CD4-positive, alpha-beta memory T cell (primary cell): Measurements from ENCODE around the gene OBSCN. TPM values are rescaled to one million over a fixed set of nuclear protein-coding genes. Genes with fewer than 3 reads are reported as not detected.

Source experiments
- CTCF ChIA-PET: fragments of 350-600 bp; sonication (Branson Sonifier 250); formaldehyde crosslinking; loops from one replicate; lab custom pipeline; 2021; ENCODE audit warnings: inconsistent platforms; ENCODE audit not compliant: partially characterized antibody; lab: Charles Lee
- POLR2A ChIA-PET: fragments of 350-600 bp; sonication (Branson Sonifier 250); formaldehyde crosslinking; loops from one replicate; lab custom pipeline; 2021; ENCODE audit not compliant: partially characterized antibody; lab: Charles Lee
- DNase-seq, 5 donors: peaks; one replicate each; pipeline versions ENCODE4 v3.0.0 to v3.0.0-alpha.2; 2020 to 2022; ENCODE audit warnings: mixed read lengths in 1 of 5
- H3K27ac ChIP-seq: one replicate; pipeline ENCODE4 v1.7.0; 2013; ENCODE audit warnings: low read depth, low read length
- H3K27me3 ChIP-seq: 2 replicates; pipeline ENCODE4 v1.7.0; 2013; ENCODE audit warnings: mild to moderate bottlenecking, low read length, moderate library complexity; ENCODE audit not compliant: insufficient read depth
- H3K36me3 ChIP-seq: 2 replicates; pipeline ENCODE4 v1.7.0; 2013; ENCODE audit warnings: mild to moderate bottlenecking, low read length, moderate library complexity; ENCODE audit not compliant: insufficient read depth
- H3K4me1 ChIP-seq: 2 replicates; pipeline ENCODE4 v1.7.0; 2013; ENCODE audit warnings: mild to moderate bottlenecking, low read length, moderate library complexity; ENCODE audit not compliant: insufficient read depth
- H3K4me3 ChIP-seq, 2 donors: one replicate each; pipeline ENCODE4 v1.7.0; 2013; ENCODE audit warnings: low read length in 2 of 2, mild to moderate bottlenecking in 1 of 2
- H3K9me3 ChIP-seq, 2 donors: one replicate each; pipeline ENCODE4 v1.7.0; 2013; ENCODE audit warnings: low read length in 2 of 2, control low read depth in 1 of 2; ENCODE audit not compliant: control insufficient read depth in 1 of 2
- H3K27ac Mint-ChIP-seq, 7 donors: one replicate each; pipeline ENCODE4 v1.8.0; 2020 to 2021; ENCODE audit warnings: mixed read lengths in 7 of 7, mild to moderate bottlenecking in 6 of 7, inconsistent platforms in 3 of 7, moderate library complexity in 3 of 7
- H3K27me3 Mint-ChIP-seq, 2 donors: one replicate each; pipeline ENCODE4 v1.8.0; 2020 to 2021; ENCODE audit warnings: mixed read lengths in 2 of 2
- H3K36me3 Mint-ChIP-seq, 2 donors: one replicate each; pipeline ENCODE4 v1.8.0; 2020 to 2021; ENCODE audit warnings: mixed read lengths in 2 of 2, inconsistent platforms in 1 of 2, mild to moderate bottlenecking in 1 of 2
- H3K4me1 Mint-ChIP-seq, 4 donors: one replicate each; pipeline ENCODE4 v1.8.0; 2020 to 2021; ENCODE audit warnings: mixed read lengths in 4 of 4, mild to moderate bottlenecking in 1 of 4
- H3K4me3 Mint-ChIP-seq, 8 donors: one replicate each; pipeline ENCODE4 v1.8.0; 2020 to 2021; ENCODE audit warnings: mixed read lengths in 8 of 8, mild to moderate bottlenecking in 7 of 8, moderate library complexity in 6 of 8, inconsistent platforms in 3 of 8
- H3K9me3 Mint-ChIP-seq, 8 donors: one replicate each; pipeline ENCODE4 v1.8.0; 2020 to 2021; ENCODE audit warnings: mixed read lengths in 8 of 8, mild to moderate bottlenecking in 5 of 8, inconsistent platforms in 3 of 8, moderate library complexity in 1 of 8
- intact Hi-C: fragments of 100-400 bp; cut with micrococcal nuclease; formaldehyde crosslinking; loops from one replicate; pipeline ENCODE4 v1.15.1; 2023
- polyA plus RNA-seq, 2 donors: library from polyadenylated mRNA; unstranded; fragments of 300-500 nt; fragmentation: Illumina TruSeq; gene quantifications; one replicate each; pipeline ENCODE4 v1.2.3, GENCODE V29; 2021
- total RNA-seq, 2 experiments: library from RNA; stranded (reverse); gene quantifications; one replicate each; pipeline ENCODE4 v1.2.3, GENCODE V29; 2021

OBSCN gene
- total and polyA plus RNA-seq, 4 experiments from 2014 or later: 0.19 to 91.4 (median 39.8) TPM

DNA sequence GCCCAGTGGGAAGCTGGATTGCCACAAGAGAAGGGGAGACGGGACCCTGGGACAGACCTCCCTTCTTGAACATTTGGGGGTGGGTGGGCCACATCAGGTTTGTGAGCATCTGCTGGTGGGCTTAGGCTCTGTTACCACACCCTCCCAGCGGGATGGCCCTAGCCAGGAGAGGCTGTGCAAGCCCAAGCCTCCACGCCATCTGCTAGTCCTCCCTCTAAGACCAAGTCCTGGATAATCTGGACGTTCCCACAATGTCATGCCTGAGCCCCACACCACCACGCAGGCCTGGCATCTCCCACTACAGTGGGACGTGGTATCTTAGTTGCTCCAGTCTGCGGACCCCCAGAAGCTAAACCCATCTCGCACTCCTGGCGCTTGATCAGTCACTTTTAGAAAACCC lies 46.0 kb upstream of the OBSCN start:
- DNase-seq: no peak
- H3K27ac ChIP-seq: no peak overlapping the region
- Mint-ChIP-seq H3K9me3 (no peaks in the 10 kb centered on the region), H3K4me1 (peaks cover 11 to 47% (median 26%) of the 10 kb centered on the region in 4 donors), H3K27ac (peak overlapping the region in 5 of 7 donors; percentile 47 to 79 (median 68)), H3K4me3 (peak overlapping the region in 1 of 8 donors; percentile 25), H3K36me3 (peaks cover 0 to 2% of the 10 kb centered on the region in 2 donors), H3K27me3 (no peaks in the 10 kb centered on the region)
- H3K36me3 ChIP-seq: no peaks in the 10 kb centered on the region
- CTCF ChIA-PET: interaction anchor here (0.6 to 1.3 kb wide), 3 partner anchors 9 to 298 kb away, joined by 3 read pairs; no protein-coding TSS in a partner anchor
- H3K27me3 ChIP-seq: no peaks in the 10 kb centered on the region
- POLR2A ChIA-PET: interaction anchor here (1.3 to 2.2 kb wide), 3 partner anchors 19 to 21 kb away, joined by 3 to 9 read pairs (median 4); partner anchors contain the start of gene GUK1
- no peak overlapping the region for H3K4me3 ChIP-seq
- intact Hi-C loops: loop anchor here (10.0 kb wide), 1 partner anchor 397 kb away; no protein-coding TSS in a partner anchor
- H3K9me3 ChIP-seq: no peaks in the 10 kb centered on the region
- peaks cover 31% of the 10 kb centered on the region for H3K4me1 ChIP-seq

DNA sequence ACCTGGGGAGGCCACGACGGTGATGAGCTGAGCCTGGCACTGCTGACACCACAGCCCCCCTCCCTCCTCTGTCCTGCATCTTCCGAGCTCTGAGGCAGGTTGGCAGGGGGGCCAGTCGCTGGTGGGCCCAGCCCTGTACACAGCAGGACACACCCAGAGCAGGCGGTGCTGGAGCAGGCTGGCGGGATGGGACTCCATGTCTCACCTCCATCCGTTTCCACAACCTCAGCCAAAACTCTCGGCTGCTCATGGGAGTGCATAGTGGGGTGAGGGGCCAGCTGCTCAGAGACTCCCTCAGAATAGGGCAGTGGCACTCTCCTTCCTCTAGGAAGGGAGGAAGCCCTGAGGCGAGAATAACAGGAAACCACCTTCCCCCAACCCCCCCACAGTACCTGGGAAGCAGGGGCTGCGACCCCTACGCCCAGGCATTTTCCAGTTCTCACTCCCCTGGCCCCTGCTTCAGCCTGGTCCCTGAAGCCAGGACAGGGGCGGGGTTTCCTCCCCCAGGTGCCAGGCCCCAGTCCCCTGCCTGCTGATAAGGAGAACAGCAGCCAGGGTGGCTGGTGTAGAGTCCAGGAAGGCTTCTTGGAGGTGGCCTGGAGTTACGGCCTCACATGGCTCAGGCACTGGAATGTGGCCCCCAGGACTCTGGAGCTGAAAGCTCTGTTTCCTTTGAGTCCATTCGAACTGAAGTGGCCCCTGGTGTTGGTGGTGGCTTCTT lies 45.4 kb upstream of the OBSCN start:
- Mint-ChIP-seq H3K27me3 (no peaks in the 10 kb centered on the region), H3K36me3 (peaks cover 0 to 2% of the 10 kb centered on the region in 2 donors), H3K9me3 (no peaks in the 10 kb centered on the region), H3K27ac (peak overlapping the region in 5 of 7 donors; percentile 15 to 70 (median 66)), H3K4me1 (peaks cover 12 to 50% (median 28%) of the 10 kb centered on the region in 4 donors), H3K4me3 (no peak overlapping the region)
- Histone ChIP-seq H3K9me3 (no peaks in the 10 kb centered on the region), H3K4me3 (no peak overlapping the region), H3K4me1 (peaks cover 37% of the 10 kb centered on the region), H3K27me3 (no peaks in the 10 kb centered on the region), H3K36me3 (no peaks in the 10 kb centered on the region), H3K27ac (no peak overlapping the region)
- intact Hi-C loops: loop anchor here (10.0 kb wide), 1 partner anchor 398 kb away; no protein-coding TSS in a partner anchor
- CTCF ChIA-PET: interaction anchor here (0.6 to 1.3 kb wide), 3 partner anchors 9 to 297 kb away, joined by 3 read pairs; no protein-coding TSS in a partner anchor
- POLR2A ChIA-PET: interaction anchor here (1.3 to 2.2 kb wide), 3 partner anchors 19 to 22 kb away, joined by 3 to 9 read pairs (median 4); partner anchors contain the start of gene GUK1
- DNase-seq: peak in 1 of 5 donors; percentile 49

GRCh38 chr1:228163007-228163753 lies 44.7 kb upstream of the OBSCN start:
- CTCF ChIA-PET: interaction anchor here (1.3 to 5.1 kb wide), 2 partner anchors 32 kb away, joined by 3 to 66 read pairs; no protein-coding TSS in a partner anchor
- Mint-ChIP-seq H3K4me3 (no peak overlapping the region), H3K4me1 (peaks cover 17 to 57% (median 33%) of the 10 kb centered on the region in 4 donors), H3K9me3 (no peaks in the 10 kb centered on the region), H3K27ac (peak overlapping the region in 4 of 7 donors; percentile 15 to 99 (median 76)), H3K36me3 (peaks cover 0 to 4% of the 10 kb centered on the region in 2 donors), H3K27me3 (no peaks in the 10 kb centered on the region)
- Histone ChIP-seq H3K4me1 (peaks cover 38% of the 10 kb centered on the region), H3K9me3 (no peaks in the 10 kb centered on the region), H3K36me3 (no peaks in the 10 kb centered on the region), H3K27ac (no peak overlapping the region), H3K27me3 (no peaks in the 10 kb centered on the region), H3K4me3 (no peak overlapping the region)
- intact Hi-C loops: loop anchor here (10.0 kb wide), 1 partner anchor 398 kb away; no protein-coding TSS in a partner anchor
- peak in 1 of 5 donors; percentile 44 for DNase-seq
- POLR2A ChIA-PET: interaction anchor here (1.7 to 3.9 kb wide), 2 partner anchors 12 to 20 kb away, joined by 4 to 26 read pairs; no protein-coding TSS in a partner anchor

DNA sequence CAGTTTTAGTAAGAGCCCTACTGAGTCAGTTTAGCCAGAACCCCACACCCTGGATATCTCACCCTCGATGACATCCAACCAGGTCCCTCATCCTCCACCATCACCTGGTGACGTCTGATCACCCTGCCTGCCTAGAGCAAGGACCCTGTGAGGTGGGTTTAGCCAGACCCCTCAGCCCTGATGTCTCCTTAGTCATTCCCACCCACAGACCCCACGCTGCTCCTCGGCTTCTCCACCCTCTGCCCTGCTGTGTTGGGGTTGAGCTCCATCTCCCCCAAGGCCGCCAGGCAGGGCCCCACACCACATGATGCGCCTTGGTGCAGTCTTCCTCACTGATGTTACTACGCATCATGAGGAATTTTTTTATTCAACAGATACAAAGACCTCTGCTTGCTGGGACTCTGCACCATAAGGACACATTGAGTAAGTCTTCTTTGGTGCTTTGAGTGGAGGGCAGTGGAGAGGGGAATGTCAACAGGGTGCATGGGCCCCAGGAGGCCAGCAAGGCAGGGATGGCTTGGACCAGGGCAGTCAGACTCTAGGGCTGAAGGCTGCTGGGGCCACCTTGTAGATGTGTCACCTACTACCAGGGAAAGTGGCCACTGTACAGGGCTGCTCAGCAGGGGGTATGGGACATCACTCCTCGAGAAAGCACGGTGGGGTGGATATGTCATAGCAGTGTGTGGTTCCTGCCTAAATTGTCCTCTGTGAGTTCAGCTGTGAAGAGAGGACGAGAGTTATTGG lies 43.9 kb upstream of the OBSCN start:
- intact Hi-C loops: loop anchor here (2.0 to 10.0 kb wide), 3 partner anchors 295 to 399 kb away; partner anchors contain the start of gene RNF187
- H3K9me3 Mint-ChIP-seq: no peaks in the 10 kb centered on the region
- no peaks in the 10 kb centered on the region for H3K36me3 ChIP-seq
- H3K27ac Mint-ChIP-seq: peak overlapping the region; percentile 93 to 99 (median 98)
- no peak overlapping the region for H3K4me3 ChIP-seq
- H3K27ac ChIP-seq: peak overlapping the region; percentile 96
- POLR2A ChIA-PET: interaction anchor here (1.5 to 4.9 kb wide), 6 partner anchors 11 to 294 kb away, joined by 7 to 127 read pairs (median 19); partner anchors contain the start of genes GUK1 and MRPL55
- peaks cover 20 to 62% (median 37%) of the 10 kb centered on the region in 4 donors for H3K4me1 Mint-ChIP-seq
- DNase-seq: peak in 1 of 5 donors; percentile 19
- peak overlapping the region in 6 of 8 donors; percentile 21 to 94 (median 62) for H3K4me3 Mint-ChIP-seq
- CTCF ChIA-PET: interaction anchor here (1.6 to 5.1 kb wide), 2 partner anchors 33 to 38 kb away, joined by 6 to 66 read pairs; no protein-coding TSS in a partner anchor
- peaks cover 38% of the 10 kb centered on the region for H3K4me1 ChIP-seq
- no peaks in the 10 kb centered on the region for H3K27me3 Mint-ChIP-seq
- H3K36me3 Mint-ChIP-seq: peaks cover 0 to 4% of the 10 kb centered on the region in 2 donors
- no peaks in the 10 kb centered on the region for H3K9me3 ChIP-seq
- no peaks in the 10 kb centered on the region for H3K27me3 ChIP-seq

- peak overlapping the region; percentile 96 to 99 (median 98) for H3K27ac Mint-ChIP-seq
- H3K9me3 Mint-ChIP-seq: peaks cover 0 to 2% (median 0%) of the 10 kb centered on the region in 8 donors
- POLR2A ChIA-PET: interaction anchor here (0.9 to 4.9 kb wide), 26 partner anchors 8 to 1226 kb away, joined by 3 to 127 read pairs (median 8); partner anchors contain the start of genes ARF1, C1orf35, GUK1 and MRPL55
- peaks cover 3 to 7% of the 10 kb centered on the region in 2 donors for H3K36me3 Mint-ChIP-seq
- no peaks in the 10 kb centered on the region for H3K27me3 Mint-ChIP-seq
- H3K4me1 Mint-ChIP-seq: peaks cover 22 to 68% (median 43%) of the 10 kb centered on the region in 4 donors
- intact Hi-C loops: loop anchor here (1.0 to 10.0 kb wide), 9 partner anchors 21 to 1222 kb away; partner anchors contain the start of genes C1orf35, COQ8A, GUK1 and RNF187
- peak overlapping the region; percentile 96 for H3K27ac ChIP-seq
- H3K27me3 ChIP-seq: no peaks in the 10 kb centered on the region
- peak in 1 of 5 donors; percentile 22 for DNase-seq
- H3K9me3 ChIP-seq: no peaks in the 10 kb centered on the region
- H3K4me1 ChIP-seq: peaks cover 38% of the 10 kb centered on the region
- H3K36me3 ChIP-seq: no peaks in the 10 kb centered on the region
- CTCF ChIA-PET: interaction anchor here (0.7 to 5.1 kb wide), 11 partner anchors 11 to 59 kb away, joined by 3 to 66 read pairs (median 5); partner anchors contain the start of genes GUK1 and MRPL55
- H3K4me3 ChIP-seq: peak overlapping the region; percentile 59 to 76
- peak overlapping the region; percentile 83 to 94 (median 92) for H3K4me3 Mint-ChIP-seq
These were observed 43.1 kb upstream of the OBSCN start for GRCh38 chr1:228164561-228165371.
